ENCODE results near the gene CFAP57.
"Not testable (repeated sequence)": the region's sequence is repeated elsewhere in the genome, so short reads cannot be mapped to it uniquely, and the experiment has no call there.

The CFAP57 gene

GRCh38 chr1:43171876-43172526, at the start of gene CFAP57, which contains the start of gene EBNA1BP2:
TSS of gene CFAP57 (plus strand) at chr1:43172330. CDS start at chr1:43172754, 424 bp downstream.
TSS of gene EBNA1BP2 (minus strand) at chr1:43172290. CDS start at chr1:43172118, 172 bp downstream.
- DNase-seq: peak; percentile 86 to 99 (median 90)

GRCh38 chr1:43123031-43123430, 49.1 kb upstream of the CFAP57 start:
- DNase-seq: no peak

GRCh38 chr1:43128816-43129215, 43.3 kb upstream of the CFAP57 start:
- no peak for DNase-seq

- no peak for DNase-seq
Observed at GRCh38 chr1:43129426-43129825, 42.7 kb upstream of the CFAP57 start.

- DNase-seq: no peak
Observed at GRCh38 chr1:43134068-43134467, 38.1 kb upstream of the CFAP57 start.

GRCh38 chr1:43134640-43135039, 37.5 kb upstream of the CFAP57 start:
- DNase-seq: no peak

GRCh38 chr1:43135857-43136781, 36.0 kb upstream of the CFAP57 start:
- DNase-seq: no peak

GRCh38 chr1:43137445-43138052, 34.6 kb upstream of the CFAP57 start:
- no peak for DNase-seq

- not testable (repeated sequence) for DNase-seq
Observed at GRCh38 chr1:43139295-43139694, 32.8 kb upstream of the CFAP57 start.

- no peak for DNase-seq
Observed at GRCh38 chr1:43140010-43140409, 32.1 kb upstream of the CFAP57 start.

GRCh38 chr1:43140583-43140982, 31.5 kb upstream of the CFAP57 start:
- DNase-seq: no peak

- no peak for DNase-seq
Observed at GRCh38 chr1:43143441-43143888, 28.7 kb upstream of the CFAP57 start.

GRCh38 chr1:43144237-43144636, 27.9 kb upstream of the CFAP57 start:
- DNase-seq: no peak

GRCh38 chr1:43147625-43148327, 24.4 kb upstream of the CFAP57 start:
- DNase-seq: peak in 5 of 6 experiments; percentile 2 to 16 (median 5)

- no peak for DNase-seq
Observed at GRCh38 chr1:43149889-43150288, 22.2 kb upstream of the CFAP57 start.

- DNase-seq: no peak
Observed at GRCh38 chr1:43152866-43153265, 19.3 kb upstream of the CFAP57 start.

GRCh38 chr1:43153443-43153842, 18.7 kb upstream of the CFAP57 start:
- DNase-seq: no peak

GRCh38 chr1:43156026-43156425, 16.1 kb upstream of the CFAP57 start:
- DNase-seq: no peak

- DNase-seq: no peak
Observed at GRCh38 chr1:43165162-43165561, 7.0 kb upstream of the CFAP57 start.

- no peak for DNase-seq
Observed at GRCh38 chr1:43165765-43166164, 6.4 kb upstream of the CFAP57 start.

- DNase-seq: no peak
Observed at GRCh38 chr1:43171312-43171875, 736 bp upstream of the CFAP57 start.

GRCh38 chr1:43172527-43172972, 420 bp downstream of the CFAP57 start:
- peak in 5 of 6 experiments; percentile 86 to 99 (median 90) for DNase-seq
